Activated CD4-positive, alpha-beta T cell treated with anti-CD3 and anti-CD28 coated beads, Interleukin-2, amount 10 ng/mL, durations not matched to agents 7 days and 5 days (primary cell): ENCODE measurements around the gene FBXW8. TPM values are rescaled to one million over a fixed set of nuclear protein-coding genes. Genes with fewer than 3 reads are reported as not detected.
"Not testable (repeated sequence)": the region's sequence is repeated elsewhere in the genome, so short reads cannot be mapped to it uniquely, and the experiment has no call there.

ENCODE experiments used
- CTCF ChIA-PET: fragments of 350-600 bp; sonication (Branson Sonifier 250); formaldehyde crosslinking; loops from one replicate; lab custom pipeline; 2021; ENCODE audit warnings: antibody characterized with exemption; lab: Charles Lee
- POLR2A ChIA-PET: fragments of 350-600 bp; sonication (Branson Sonifier 250); formaldehyde crosslinking; loops from one replicate; lab custom pipeline; 2021; ENCODE audit warnings: antibody characterized with exemption; lab: Charles Lee
- DNase-seq: peaks from one replicate; pipeline ENCODE4 v3.0.0-alpha.2; 2020
- H3K27ac Mint-ChIP-seq: one replicate; pipeline ENCODE4 v1.8.0; 2021; ENCODE audit warnings: mild to moderate bottlenecking, moderate library complexity, mixed read lengths
- H3K27me3 Mint-ChIP-seq: one replicate; pipeline ENCODE4 v1.8.0; 2021; ENCODE audit warnings: mixed read lengths
- H3K36me3 Mint-ChIP-seq: one replicate; pipeline ENCODE4 v1.8.0; 2021; ENCODE audit warnings: low read depth, mixed read lengths
- H3K4me1 Mint-ChIP-seq: one replicate; pipeline ENCODE4 v1.8.0; 2021; ENCODE audit warnings: mixed read lengths
- H3K4me3 Mint-ChIP-seq: one replicate; pipeline ENCODE4 v1.8.0; 2021; ENCODE audit warnings: mild to moderate bottlenecking, moderate library complexity, mixed read lengths
- H3K9me3 Mint-ChIP-seq: one replicate; pipeline ENCODE4 v1.8.0; 2021; ENCODE audit warnings: mixed read lengths
- total RNA-seq, 2 experiments: library from RNA; stranded (reverse); gene quantifications; one replicate each; pipeline ENCODE4 v1.2.3, GENCODE V29; 2021

FBXW8 gene
- total RNA-seq, 2 experiments from 2014 or later, result 12.5 to 13.2 TPM

DNA sequence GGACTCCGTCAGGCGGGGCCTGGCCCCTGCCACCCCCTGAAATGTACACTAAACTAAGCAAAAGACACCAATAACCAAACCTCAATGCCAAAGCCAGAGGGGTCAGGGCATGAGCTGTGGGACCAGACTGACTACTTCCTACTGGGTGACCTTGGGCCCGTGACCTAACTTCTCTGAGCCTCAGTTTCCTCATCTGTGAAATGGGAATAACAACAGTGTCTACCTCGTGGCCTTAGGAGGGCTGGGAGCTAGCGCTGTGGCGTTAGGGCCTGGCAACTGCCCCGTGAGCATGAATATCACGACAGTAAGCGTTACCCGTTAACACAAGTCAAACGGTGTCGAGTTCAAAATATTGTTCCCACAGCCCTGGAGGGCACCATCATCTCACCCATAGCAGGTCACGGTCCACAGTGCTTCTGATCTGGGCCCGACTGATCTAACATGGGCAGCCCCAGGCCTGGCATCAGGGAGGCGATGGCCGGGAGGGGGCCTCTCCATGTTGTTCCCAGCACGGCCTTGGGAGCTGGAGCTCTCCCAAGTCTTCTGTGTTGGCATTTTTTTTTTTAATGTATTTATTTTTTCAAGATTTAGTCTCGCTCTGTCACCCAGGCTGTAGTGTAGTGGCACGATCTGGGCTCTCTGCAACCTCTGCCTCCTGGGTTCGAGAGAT, 136.2 kb downstream of the FBXW8 start:
- Mint-ChIP-seq H3K27ac (no peak overlapping the region), H3K4me1 (no peaks in the 10 kb centered on the region)

DNA sequence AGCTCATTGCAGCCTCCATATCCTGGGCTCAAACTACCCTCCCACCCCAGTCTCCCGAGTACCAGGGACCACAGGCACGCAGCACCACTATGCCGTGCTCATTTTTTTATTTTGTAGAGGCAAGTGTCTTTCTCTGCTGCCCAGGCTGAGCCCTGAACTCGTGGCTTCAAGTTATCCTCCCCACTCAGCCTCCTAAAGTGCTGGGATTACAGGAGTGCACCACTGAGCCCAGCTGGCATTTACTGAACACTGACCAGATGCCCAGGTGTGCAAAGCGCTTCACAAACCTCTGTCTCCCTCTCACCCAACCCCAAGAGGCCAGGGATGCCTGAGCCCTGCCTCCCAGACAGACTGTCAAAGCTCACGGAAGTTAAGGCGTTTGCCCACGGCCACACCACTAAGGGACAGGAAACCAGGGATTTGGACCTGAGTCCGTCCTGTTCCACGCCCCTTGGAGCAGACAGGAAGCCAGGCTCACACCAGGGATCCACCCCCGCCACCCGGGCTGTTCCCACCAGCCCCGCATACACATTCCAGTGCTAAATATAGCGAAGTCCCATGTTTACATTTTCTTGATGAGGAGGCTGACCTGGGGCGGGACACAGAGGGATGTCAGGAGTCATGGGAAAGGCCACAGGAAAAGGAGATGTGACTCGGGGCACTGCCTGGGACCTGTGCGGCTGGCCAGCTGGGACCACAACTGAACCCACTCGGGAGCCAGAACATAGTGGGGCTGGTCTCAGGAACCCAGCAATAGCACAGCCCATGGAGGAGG, 137.2 kb downstream of the FBXW8 start:
- CTCF ChIA-PET, result no interaction called here
- H3K27me3 Mint-ChIP-seq, result no peaks in the 10 kb centered on the region
- no peak for DNase-seq
- no peaks in the 10 kb centered on the region for H3K9me3 Mint-ChIP-seq
- no peak overlapping the region for H3K27ac Mint-ChIP-seq
- no peak overlapping the region for H3K4me3 Mint-ChIP-seq
- no peaks in the 10 kb centered on the region for H3K36me3 Mint-ChIP-seq
- POLR2A ChIA-PET, result interaction anchor here (0.5 kb wide), 1 partner anchor 802 kb away, joined by 3 read pairs; no protein-coding TSS in a partner anchor
- H3K4me1 Mint-ChIP-seq, result no peaks in the 10 kb centered on the region

More for the DNA sequence above, 136.2 kb downstream of the FBXW8 start:
- Mint-ChIP-seq H3K9me3 (no peaks in the 10 kb centered on the region), H3K36me3 (no peaks in the 10 kb centered on the region), H3K4me3 (no peak overlapping the region), H3K27me3 (no peaks in the 10 kb centered on the region)
- DNase-seq, result no peak
- CTCF ChIA-PET, result no interaction called here
- POLR2A ChIA-PET, result no interaction called here

DNA sequence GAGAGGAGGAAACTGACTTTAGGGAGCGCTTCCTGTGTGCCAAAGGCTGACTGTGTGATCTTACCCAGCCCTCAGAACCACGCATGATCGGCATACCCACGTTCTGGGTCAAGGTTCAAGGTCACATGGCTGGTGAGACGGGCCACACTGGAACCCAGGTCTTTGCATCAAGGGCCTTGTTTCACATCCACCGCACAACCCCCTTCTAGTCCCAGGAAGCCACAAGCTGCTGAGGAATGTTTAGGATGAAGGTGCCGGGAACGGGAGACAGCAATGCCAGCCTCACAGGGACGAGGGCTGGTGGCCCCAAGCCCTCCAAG, 137.8 kb downstream of the FBXW8 start:
- no peaks in the 10 kb centered on the region for H3K36me3 Mint-ChIP-seq
- H3K9me3 Mint-ChIP-seq, result no peaks in the 10 kb centered on the region
- H3K4me3 Mint-ChIP-seq, result no peak overlapping the region
- DNase-seq, result no peak
- H3K4me1 Mint-ChIP-seq, result no peaks in the 10 kb centered on the region
- CTCF ChIA-PET, result interaction anchor here (1.2 to 1.3 kb wide), 2 partner anchors 13 to 94 kb away, joined by 3 to 4 read pairs; no protein-coding TSS in a partner anchor
- no peak overlapping the region for H3K27ac Mint-ChIP-seq
- H3K27me3 Mint-ChIP-seq, result no peaks in the 10 kb centered on the region
- POLR2A ChIA-PET, result no interaction called here

DNA sequence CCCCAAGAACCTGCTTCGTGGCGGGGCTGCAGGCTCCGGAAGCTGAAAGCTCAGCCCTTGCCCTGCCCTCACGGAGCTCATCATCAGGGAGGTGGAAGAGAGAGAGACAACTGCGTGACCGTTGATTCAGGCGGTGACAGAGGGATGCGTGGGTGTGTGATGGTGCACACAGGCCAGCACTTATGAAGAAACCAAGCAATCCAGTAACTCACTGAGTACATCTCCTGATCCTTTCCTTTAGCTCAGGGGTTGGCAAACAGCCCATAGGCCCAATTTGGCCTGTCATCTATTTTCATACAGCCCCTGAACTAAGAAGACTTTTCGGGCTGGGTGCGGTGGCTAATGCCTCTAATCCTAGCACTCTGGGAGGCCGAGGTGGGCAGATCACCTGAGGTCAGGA, 138.5 kb downstream of the FBXW8 start:
- ChIA-PET POLR2A (no interaction called here), CTCF (interaction anchor here (0.6 to 1.3 kb wide), 4 partner anchors 9 to 93 kb away, joined by 3 to 4 read pairs (median 4); no protein-coding TSS in a partner anchor)
- DNase-seq, result no peak
- Mint-ChIP-seq H3K9me3 (no peaks in the 10 kb centered on the region), H3K27me3 (no peaks in the 10 kb centered on the region), H3K27ac (no peak overlapping the region), H3K36me3 (no peaks in the 10 kb centered on the region), H3K4me3 (no peak overlapping the region), H3K4me1 (no peaks in the 10 kb centered on the region)

DNA sequence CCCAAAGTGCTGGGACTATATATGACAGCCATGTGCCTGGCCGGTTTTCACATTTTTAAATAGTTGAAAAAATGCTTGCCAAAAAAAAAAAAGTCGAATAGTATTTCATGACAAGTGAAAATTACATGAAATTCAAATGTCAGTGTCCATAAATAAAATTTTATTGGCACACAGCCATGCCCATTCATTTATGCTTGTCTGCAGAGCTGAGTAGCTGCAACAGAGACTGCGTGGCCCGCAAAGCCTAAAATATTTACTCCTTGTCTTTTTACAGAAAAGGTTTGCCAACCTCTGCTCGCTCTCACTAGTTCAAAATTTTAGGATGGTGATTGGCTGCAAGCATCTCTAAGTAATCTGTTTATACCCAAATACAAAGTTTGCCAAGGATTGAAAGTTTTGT, 139.3 kb downstream of the FBXW8 start:
- H3K27ac Mint-ChIP-seq, result no peak overlapping the region
- H3K27me3 Mint-ChIP-seq, result no peaks in the 10 kb centered on the region
- CTCF ChIA-PET, result interaction anchor here (0.6 to 0.8 kb wide), 2 partner anchors 9 to 14 kb away, joined by 3 to 4 read pairs; no protein-coding TSS in a partner anchor
- no peak overlapping the region for H3K4me3 Mint-ChIP-seq
- no peak for DNase-seq
- no peaks in the 10 kb centered on the region for H3K9me3 Mint-ChIP-seq
- POLR2A ChIA-PET, result no interaction called here
- no peaks in the 10 kb centered on the region for H3K4me1 Mint-ChIP-seq
- no peaks in the 10 kb centered on the region for H3K36me3 Mint-ChIP-seq

DNA sequence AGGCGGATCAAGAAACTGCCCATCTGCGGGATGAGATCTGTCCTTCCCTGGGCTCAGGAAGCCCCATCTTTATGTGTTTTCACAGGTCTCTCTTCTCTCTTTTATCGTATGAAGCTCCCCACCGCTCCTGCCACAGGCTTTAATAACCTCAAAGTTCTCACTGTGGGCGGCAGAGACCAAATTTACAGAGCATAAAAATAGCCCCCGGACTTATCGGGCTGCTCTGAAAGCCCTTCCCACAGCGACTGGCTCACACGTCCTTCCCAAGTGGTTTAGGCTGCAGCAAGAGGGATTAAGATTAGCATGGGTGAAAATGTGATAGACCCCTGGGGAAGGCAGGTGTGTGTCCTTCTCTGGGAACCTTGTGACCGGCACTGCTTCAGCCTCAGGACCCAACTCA, 140.6 kb downstream of the FBXW8 start:
- H3K9me3 Mint-ChIP-seq, result no peaks in the 10 kb centered on the region
- H3K27me3 Mint-ChIP-seq, result no peaks in the 10 kb centered on the region
- H3K27ac Mint-ChIP-seq, result no peak overlapping the region
- no peaks in the 10 kb centered on the region for H3K36me3 Mint-ChIP-seq
- no peaks in the 10 kb centered on the region for H3K4me1 Mint-ChIP-seq
- no peak overlapping the region for H3K4me3 Mint-ChIP-seq
- no peak for DNase-seq
- ChIA-PET POLR2A (no interaction called here), CTCF (no interaction called here)

DNA sequence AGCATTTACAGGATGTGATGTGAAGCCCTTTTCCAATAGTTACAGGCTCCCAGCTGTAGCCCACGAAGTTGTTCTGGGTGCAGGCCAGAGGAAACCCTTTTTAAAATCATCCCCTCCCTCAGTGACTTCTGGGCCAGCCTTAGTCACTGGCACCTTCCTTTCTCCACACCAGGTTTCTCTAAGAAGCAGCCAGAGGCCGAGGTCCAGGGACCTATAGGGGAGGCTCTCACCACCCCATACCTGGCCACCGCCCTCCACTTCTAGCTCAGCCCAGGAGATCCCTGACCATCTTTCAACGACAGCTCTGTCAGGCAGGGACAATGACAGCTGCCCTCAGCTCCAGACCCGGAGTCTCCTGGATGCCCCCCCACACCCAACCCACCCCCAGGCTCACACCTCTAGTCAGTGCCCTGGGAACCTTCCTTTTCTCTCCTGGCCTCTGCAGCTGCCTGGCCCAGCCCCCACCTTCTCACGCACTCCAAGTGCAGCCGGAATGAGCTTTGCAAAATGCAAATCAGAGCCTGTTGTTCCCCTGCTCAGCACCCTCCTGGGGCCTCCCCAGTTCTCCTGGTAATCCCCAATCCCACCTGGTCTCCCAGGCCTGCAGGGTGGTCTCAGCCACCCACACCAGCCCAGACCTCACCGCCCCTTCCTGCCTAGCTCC, 141.8 kb downstream of the FBXW8 start:
- H3K27ac Mint-ChIP-seq, result no peak overlapping the region

DNA sequence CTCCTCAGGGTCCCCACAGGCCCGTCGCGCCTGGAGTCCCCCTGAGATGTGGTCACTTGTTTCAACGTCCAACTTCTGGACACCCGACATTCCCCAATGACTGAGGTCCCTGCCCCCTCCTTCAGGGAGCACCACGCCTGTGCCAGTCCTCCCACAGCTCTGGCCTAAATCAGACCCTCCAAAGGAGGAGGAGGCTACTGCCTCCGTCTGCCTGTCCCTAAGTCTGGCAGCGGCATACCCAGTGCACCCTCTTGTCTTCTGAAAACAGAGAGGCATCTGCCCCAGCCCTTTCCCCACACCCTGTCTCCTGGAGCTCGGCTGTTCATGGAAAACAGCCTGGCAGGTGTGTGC, 142.3 kb downstream of the FBXW8 start:
- no peak overlapping the region for H3K27ac Mint-ChIP-seq
- CTCF ChIA-PET, result no interaction called here

More for the DNA sequence above, 141.8 kb downstream of the FBXW8 start:
- peaks cover 3% of the 10 kb centered on the region for H3K36me3 Mint-ChIP-seq
- H3K4me1 Mint-ChIP-seq, result no peaks in the 10 kb centered on the region
- H3K9me3 Mint-ChIP-seq, result no peaks in the 10 kb centered on the region
- ChIA-PET POLR2A (no interaction called here), CTCF (no interaction called here)
- no peak for DNase-seq
- no peak overlapping the region for H3K4me3 Mint-ChIP-seq
- no peaks in the 10 kb centered on the region for H3K27me3 Mint-ChIP-seq

DNA sequence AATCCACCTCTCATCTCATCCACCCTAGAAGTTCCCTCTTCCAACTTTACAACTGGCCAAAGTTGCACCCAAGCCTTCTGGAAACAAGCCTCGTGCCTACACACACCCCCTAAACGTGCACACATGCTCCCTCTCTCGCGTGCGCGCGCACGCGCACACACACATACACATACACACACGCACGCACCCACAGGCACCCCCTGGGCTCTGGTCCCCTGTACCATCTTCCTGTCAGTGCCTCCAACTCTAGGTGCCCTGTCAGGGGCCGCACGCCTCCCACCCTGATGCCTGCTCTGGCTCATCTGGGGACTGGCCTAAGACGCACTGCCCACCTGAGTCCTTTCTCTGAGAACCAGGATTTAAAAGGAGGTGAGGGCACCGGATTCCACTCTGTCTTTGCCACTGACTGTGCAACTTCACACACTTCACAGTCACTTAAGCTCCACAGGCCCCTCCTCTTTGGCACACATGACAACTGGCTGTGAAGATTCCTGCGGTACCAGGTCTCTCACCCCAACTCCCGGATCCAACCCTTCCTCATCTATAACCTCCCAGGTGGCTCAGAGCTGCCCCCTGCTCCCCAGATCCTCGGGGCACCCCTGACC, 142.9 kb downstream of the FBXW8 start:
- H3K4me3 Mint-ChIP-seq, result no peak overlapping the region
- peaks cover 3% of the 10 kb centered on the region for H3K36me3 Mint-ChIP-seq
- H3K27me3 Mint-ChIP-seq, result no peaks in the 10 kb centered on the region
- ChIA-PET POLR2A (no interaction called here), CTCF (interaction anchor here (1.5 kb wide), 1 partner anchor 17 kb away, joined by 3 read pairs; no protein-coding TSS in a partner anchor)
- no peak for DNase-seq
- no peaks in the 10 kb centered on the region for H3K9me3 Mint-ChIP-seq
- H3K4me1 Mint-ChIP-seq, result no peaks in the 10 kb centered on the region
- no peak overlapping the region for H3K27ac Mint-ChIP-seq

More for the DNA sequence above, 142.3 kb downstream of the FBXW8 start:
- POLR2A ChIA-PET, result no interaction called here
- H3K9me3 Mint-ChIP-seq, result no peaks in the 10 kb centered on the region
- no peaks in the 10 kb centered on the region for H3K27me3 Mint-ChIP-seq
- H3K36me3 Mint-ChIP-seq, result peaks cover 3% of the 10 kb centered on the region
- DNase-seq, result no peak
- H3K4me1 Mint-ChIP-seq, result no peaks in the 10 kb centered on the region
- H3K4me3 Mint-ChIP-seq, result no peak overlapping the region

DNA sequence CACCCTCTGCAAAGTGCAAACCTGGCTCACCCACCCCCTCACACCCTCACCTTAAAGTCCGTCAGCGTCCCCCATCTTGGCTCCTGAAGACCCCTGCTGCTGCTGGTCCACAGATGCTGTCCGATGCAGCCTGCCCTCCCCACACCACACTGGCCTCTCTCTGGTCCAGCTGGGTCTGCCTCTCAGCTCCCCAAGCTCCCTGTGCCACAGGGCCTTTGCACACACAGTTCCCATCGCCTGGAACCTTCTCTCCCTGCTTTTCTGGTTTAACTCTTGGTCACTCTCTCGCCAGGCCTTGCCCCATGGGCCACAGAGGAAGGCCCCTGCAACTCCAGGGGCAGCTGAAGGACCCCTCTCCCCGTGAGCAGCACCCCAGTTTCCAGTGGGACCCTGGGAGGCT, 143.5 kb downstream of the FBXW8 start:
- Mint-ChIP-seq H3K4me1 (no peaks in the 10 kb centered on the region), H3K9me3 (no peaks in the 10 kb centered on the region), H3K27ac (peak overlapping the region; percentile 5), H3K27me3 (no peaks in the 10 kb centered on the region), H3K36me3 (peaks cover 3% of the 10 kb centered on the region), H3K4me3 (no peak overlapping the region)
- POLR2A ChIA-PET, result no interaction called here
- CTCF ChIA-PET, result interaction anchor here (1.5 kb wide), 1 partner anchor 17 kb away, joined by 3 read pairs; no protein-coding TSS in a partner anchor
- DNase-seq, result no peak

DNA sequence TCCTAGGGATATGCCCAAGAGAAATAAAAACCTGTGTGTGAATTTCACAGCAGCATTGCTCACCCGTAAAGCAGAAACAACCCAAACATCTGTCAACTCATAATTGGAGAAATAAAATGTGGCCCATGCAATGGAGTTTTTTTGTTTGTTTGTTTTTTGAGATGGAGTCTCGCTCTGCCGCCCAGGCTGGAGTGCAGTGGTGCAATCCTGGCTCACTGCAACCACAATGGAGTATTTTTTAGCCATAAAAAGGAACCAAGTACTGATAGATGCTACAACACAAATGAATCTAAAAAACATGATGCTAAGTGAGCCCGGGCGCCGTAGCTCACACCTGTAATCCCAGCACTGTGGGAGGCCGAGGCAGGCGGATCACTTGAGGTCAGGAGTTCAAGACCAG, 146.9 kb downstream of the FBXW8 start:
- H3K4me3 Mint-ChIP-seq, POLR2A ChIA-PET, CTCF ChIA-PET, DNase-seq, H3K27me3 Mint-ChIP-seq, H3K36me3 Mint-ChIP-seq, H3K27ac Mint-ChIP-seq, H3K9me3 Mint-ChIP-seq: not testable (repeated sequence)
- peaks cover 17% of the 10 kb centered on the region for H3K4me1 Mint-ChIP-seq

DNA sequence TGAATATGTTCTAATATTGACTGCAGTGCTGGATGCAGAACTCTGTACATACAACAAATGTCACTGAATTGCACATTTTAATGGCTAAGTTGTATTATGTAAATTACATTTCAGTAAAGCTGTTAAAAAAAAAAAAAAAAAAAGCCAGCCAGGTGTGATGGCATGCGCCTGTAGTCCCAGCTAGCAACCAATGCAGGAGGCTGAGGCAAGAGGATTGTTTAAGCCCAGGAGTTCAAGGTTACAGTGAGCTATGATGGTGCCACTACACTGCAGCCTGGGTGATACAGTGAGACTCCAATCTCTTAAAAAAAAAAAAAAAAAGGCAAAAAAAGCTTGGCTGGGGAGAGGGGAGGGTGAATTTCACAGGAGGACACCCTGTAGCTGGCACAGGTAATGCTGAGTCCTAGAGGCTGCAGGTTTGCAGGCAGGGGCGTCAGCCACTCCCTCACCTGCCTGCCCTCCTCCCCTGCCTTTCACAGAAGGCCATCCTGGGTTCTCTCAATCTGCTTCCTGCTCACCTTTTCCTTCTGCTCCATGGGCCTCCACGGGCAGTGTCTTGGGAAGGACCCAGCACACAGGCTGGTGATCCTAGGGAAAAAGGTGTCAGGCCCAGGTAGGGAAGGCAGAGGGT, 147.8 kb downstream of the FBXW8 start:
- Mint-ChIP-seq H3K4me1 (peaks cover 26% of the 10 kb centered on the region), H3K9me3 (no peaks in the 10 kb centered on the region), H3K4me3 (no peak overlapping the region), H3K27ac (no peak overlapping the region), H3K36me3 (peaks cover 3% of the 10 kb centered on the region), H3K27me3 (no peaks in the 10 kb centered on the region)
- DNase-seq, result no peak
- ChIA-PET POLR2A (no interaction called here), CTCF (interaction anchor here (0.6 kb wide), 1 partner anchor 9 kb away, joined by 4 read pairs; no protein-coding TSS in a partner anchor)
